Upper lobe of left lung (tissue), 4 donors: ENCODE measurements around the gene HIVEP2.

Experiments used
- CTCF ChIP-seq, 6 experiments: fragments of 450-650 bp in 4 of 6; fragments of 200-600 bp in 2 of 6; sonication (generic) in 2 of 6; IDR thresholded peaks; one replicate each; pipeline ENCODE4 v1.5.1; 2016 to 2019; ENCODE audit warnings: antibody characterized with exemption in 6 of 6
- EP300 ChIP-seq, 4 donors: sonication (generic); formaldehyde crosslinking; IDR thresholded peaks; one replicate each; pipeline ENCODE4 v1.5.1; 2017; ENCODE audit warnings: antibody characterized with exemption in 4 of 4, control low read depth in 2 of 4

GRCh38 chr6:142842418-142843261, 102.3 kb downstream of the HIVEP2 start:
- TF ChIP-seq CTCF (IDR thresholded peaks at IDR 0.05) (no peak), EP300 (IDR thresholded peaks at IDR 0.05) (peak in 1 of 4 donors; percentile 60)
